H9 (cell line): Measurements from ENCODE around the gene CYP4V2. TPM values are rescaled to one million over a fixed set of nuclear protein-coding genes. Genes with fewer than 3 reads are reported as not detected.

Source experiments
- DNase-seq: peaks from one replicate; pipeline ENCODE4 v3.0.0-alpha.2; 2017
- H2AFZ ChIP-seq: one replicate; pipeline ENCODE4 v1.6.1; 2013; ENCODE audit warnings: mild to moderate bottlenecking, low read length, control low read depth, moderate library complexity
- H2AK5ac ChIP-seq: 2 replicates; pipeline ENCODE4 v1.6.1; 2013; ENCODE audit warnings: low read length, control low read depth, mixed read lengths; ENCODE audit not compliant: insufficient read length
- H2BK120ac ChIP-seq: one replicate; pipeline ENCODE4 v1.6.1; 2013; ENCODE audit warnings: low read depth, mild to moderate bottlenecking, low read length, control low read depth, inconsistent platforms; ENCODE audit not compliant: poor library complexity, severe bottlenecking
- H2BK12ac ChIP-seq: 2 replicates; pipeline ENCODE4 v1.6.1; 2013; ENCODE audit warnings: low read length, control low read depth, mixed read lengths, low read depth; ENCODE audit not compliant: insufficient read length
- H2BK15ac ChIP-seq: 2 replicates; pipeline ENCODE4 v1.6.1; 2013; ENCODE audit warnings: low read depth, low read length, control low read depth
- H2BK20ac ChIP-seq: one replicate; pipeline ENCODE4 v1.6.1; 2013; ENCODE audit warnings: low read depth, mild to moderate bottlenecking, low read length, control low read depth, inconsistent platforms; ENCODE audit not compliant: poor library complexity, severe bottlenecking
- H2BK5ac ChIP-seq: 2 replicates; pipeline ENCODE4 v1.6.1; 2013; ENCODE audit warnings: low read length, control low read depth, mixed read lengths; ENCODE audit not compliant: insufficient read length
- H3K14ac ChIP-seq: 2 replicates; pipeline ENCODE4 v1.6.1; 2013; ENCODE audit warnings: low read length, control low read depth; ENCODE audit not compliant: insufficient read depth
- H3K18ac ChIP-seq: 2 replicates; pipeline ENCODE4 v1.6.1; 2013; ENCODE audit warnings: low read depth, mild to moderate bottlenecking, mixed read lengths, low read length, control low read depth; ENCODE audit not compliant: insufficient read length
- H3K23ac ChIP-seq: 2 replicates; pipeline ENCODE4 v1.6.1; 2013; ENCODE audit warnings: low read length, control low read depth, mixed read lengths, low read depth; ENCODE audit not compliant: insufficient read length
- H3K23me2 ChIP-seq: 2 replicates; pipeline ENCODE4 v1.6.1; 2013; ENCODE audit warnings: low read depth, mild to moderate bottlenecking, mixed read lengths, low read length, control low read depth; ENCODE audit not compliant: insufficient read length, poor library complexity, severe bottlenecking
- H3K27ac ChIP-seq: 2 replicates; pipeline ENCODE4 v1.5.1; 2013; ENCODE audit warnings: low read length, control low read depth, mixed read lengths, low read depth; ENCODE audit not compliant: insufficient read length
- H3K27me3 ChIP-seq: 2 replicates; pipeline ENCODE4 v1.6.1; 2013; ENCODE audit warnings: low read length, control low read depth, inconsistent platforms; ENCODE audit not compliant: insufficient read depth
- H3K4ac ChIP-seq: 2 replicates; pipeline ENCODE4 v1.6.1; 2013; ENCODE audit warnings: low read depth, mild to moderate bottlenecking, control low read depth, inconsistent platforms, low read length, moderate library complexity
- H3K4me1 ChIP-seq: 2 replicates; pipeline ENCODE4 v1.6.1; 2013; ENCODE audit warnings: low read length, control low read depth, inconsistent platforms; ENCODE audit not compliant: insufficient read depth
- H3K4me2 ChIP-seq: 2 replicates; pipeline ENCODE4 v1.6.1; 2013; ENCODE audit warnings: low read length, control low read depth, mixed read lengths; ENCODE audit not compliant: insufficient read length, insufficient read depth
- H3K56ac ChIP-seq: 2 replicates; pipeline ENCODE4 v1.6.1; 2013; ENCODE audit warnings: low read depth, mild to moderate bottlenecking, mixed read lengths, low read length, control low read depth; ENCODE audit not compliant: insufficient read length
- H3K79me1 ChIP-seq: 2 replicates; pipeline ENCODE4 v1.6.1; 2013; ENCODE audit warnings: low read depth, mild to moderate bottlenecking, moderate library complexity, low read length, control low read depth, inconsistent platforms; ENCODE audit not compliant: insufficient read depth, poor library complexity, severe bottlenecking
- H3K79me2 ChIP-seq: 2 replicates; pipeline ENCODE4 v1.6.1; 2013; ENCODE audit warnings: low read length, control low read depth, inconsistent platforms; ENCODE audit not compliant: insufficient read depth
- H3K9ac ChIP-seq: 2 replicates; pipeline ENCODE4 v1.6.1; 2013; ENCODE audit warnings: low read length, control low read depth, mixed read lengths; ENCODE audit not compliant: insufficient read length; ENCODE audit errors: extremely low read depth
- H3K9me3 ChIP-seq: one replicate; pipeline ENCODE4 v1.6.1; 2013; ENCODE audit warnings: low read depth, low read length, inconsistent platforms; ENCODE audit not compliant: control insufficient read depth
- H3T11ph ChIP-seq: one replicate; pipeline ENCODE4 v1.6.1; 2013; ENCODE audit warnings: mild to moderate bottlenecking, low read length, control low read depth, inconsistent platforms
- H4K20me1 ChIP-seq: one replicate; pipeline ENCODE4 v1.6.1; 2013; ENCODE audit not compliant: control insufficient read depth, insufficient read length, insufficient read depth
- H4K5ac ChIP-seq: 2 replicates; pipeline ENCODE4 v1.6.1; 2013; ENCODE audit warnings: low read depth, mild to moderate bottlenecking, mixed read lengths, low read length, control low read depth; ENCODE audit not compliant: insufficient read length
- H4K8ac ChIP-seq: replicated peaks from 2 replicates; pipeline ENCODE4 v1.6.1; 2013; ENCODE audit warnings: low read length, control low read depth, mixed read lengths, low read depth; ENCODE audit not compliant: insufficient read length
- H4K91ac ChIP-seq: 2 replicates; pipeline ENCODE4 v1.6.1; 2013; ENCODE audit warnings: low read depth, mild to moderate bottlenecking, moderate library complexity, mixed read lengths, low read length, control low read depth; ENCODE audit not compliant: insufficient read length
- H3K27ac Mint-ChIP-seq, 3 experiments: 2 replicates in 2 of 3; 3 replicates in 1 of 3; pipeline ENCODE4 v1.8.0; 2020 to 2021; ENCODE audit warnings: mixed read lengths in 3 of 3, mild to moderate bottlenecking in 1 of 3, moderate library complexity in 1 of 3
- H3K27me3 Mint-ChIP-seq: 2 replicates; pipeline ENCODE4 v1.8.0; 2021; ENCODE audit warnings: low read depth, mild to moderate bottlenecking, moderate library complexity, mixed read lengths
- H3K36me3 Mint-ChIP-seq, 3 experiments: 2 replicates in 2 of 3; 3 replicates in 1 of 3; pipeline ENCODE4 v1.8.0; 2020 to 2021; ENCODE audit warnings: low read depth in 3 of 3, mixed read lengths in 3 of 3; ENCODE audit not compliant: insufficient read depth in 1 of 3
- H3K4me1 Mint-ChIP-seq, 2 experiments: 2 replicates each; pipeline ENCODE4 v1.8.0; 2020; ENCODE audit warnings: mixed read lengths in 2 of 2
- H3K4me3 Mint-ChIP-seq, 2 experiments: 2 replicates in 1 of 2; 3 replicates in 1 of 2; pipeline ENCODE4 v1.8.0; 2020 to 2021; ENCODE audit warnings: mild to moderate bottlenecking in 2 of 2, mixed read lengths in 2 of 2, moderate library complexity in 1 of 2
- H3K9me3 Mint-ChIP-seq, 2 experiments: 2 replicates in 1 of 2; 3 replicates in 1 of 2; pipeline ENCODE4 v1.8.0; 2020; ENCODE audit warnings: mild to moderate bottlenecking in 2 of 2, mixed read lengths in 2 of 2, moderate library complexity in 1 of 2
- WGBS: extraction: QIAGEN DNeasy Blood & Tissue Kit; methylation state at CpG from one replicate; pipeline ENCODE4 v1.1.7; 2013; ENCODE audit warnings: missing lambda C conversion rate, low lambda C conversion rate, mixed read lengths; ENCODE audit not compliant: insufficient read length; ENCODE audit errors: extremely low coverage; 5-methylcytosine and 5-hydroxymethylcytosine counted together
- total RNA-seq: library from RNA; stranded (reverse); gene quantifications from 2 replicates; pipeline ENCODE4 v1.2.1, GENCODE V29; 2021
- TF ChIP-seq, protein P1 (sequence below): fragments of 200-600 bp; sonication (generic); conservative IDR thresholded peaks from 3 replicates; pipeline ENCODE4 v1.8.0; 2021; ENCODE audit warnings: antibody characterized with exemption, mild to moderate bottlenecking

The CYP4V2 gene
- total RNA-seq, 1 experiment from 2014 or later, result 1.0 TPM

- peaks cover 0 to 5% (median 3%) of the 10 kb centered on the region in 3 experiments; a peak in 5 of 7 replicates for H3K36me3 Mint-ChIP-seq
- Histone ChIP-seq H3K4me2 (no peak overlapping the region), H2BK20ac (no peak overlapping the region), H4K91ac (no peak overlapping the region), H4K20me1 (no peaks in the 10 kb centered on the region), H2BK15ac (no peak overlapping the region), H3K14ac (no peak overlapping the region), H2AK5ac (no peak overlapping the region), H3K23me2 (peaks cover 12% of the 10 kb centered on the region), H3K79me1 (no peaks in the 10 kb centered on the region), H3K23ac (no peak overlapping the region), H2AFZ (no peak overlapping the region), H3K4me1 (0 out of 2 replicates have a peak, but pooled peaks cover 5% of the 10 kb centered on the region), H3K27ac (no peak overlapping the region), H3K4ac (no peak overlapping the region), H2BK120ac (no peak overlapping the region), H3T11ph (no peak overlapping the region), H2BK5ac (no peak overlapping the region), H3K9me3 (no peaks in the 10 kb centered on the region), H3K79me2 (no peaks in the 10 kb centered on the region), H3K27me3 (no peaks in the 10 kb centered on the region), H3K18ac (no peak overlapping the region), H2BK12ac (no peak overlapping the region), H3K9ac (no peak overlapping the region), H4K8ac (no peak overlapping the region), H3K56ac (no peak overlapping the region), H4K5ac (no peak overlapping the region)
- H3K27ac Mint-ChIP-seq, result no peak overlapping the region; a peak in 1 of 7 replicates
- peak overlapping the region in 1 of 2 experiments; percentile 80; a peak in 4 of 5 replicates for H3K4me3 Mint-ChIP-seq
- no peak for DNase-seq
- peaks cover 4% of the 10 kb centered on the region for H3K27me3 Mint-ChIP-seq
- TF ChIP-seq, protein P1, sequence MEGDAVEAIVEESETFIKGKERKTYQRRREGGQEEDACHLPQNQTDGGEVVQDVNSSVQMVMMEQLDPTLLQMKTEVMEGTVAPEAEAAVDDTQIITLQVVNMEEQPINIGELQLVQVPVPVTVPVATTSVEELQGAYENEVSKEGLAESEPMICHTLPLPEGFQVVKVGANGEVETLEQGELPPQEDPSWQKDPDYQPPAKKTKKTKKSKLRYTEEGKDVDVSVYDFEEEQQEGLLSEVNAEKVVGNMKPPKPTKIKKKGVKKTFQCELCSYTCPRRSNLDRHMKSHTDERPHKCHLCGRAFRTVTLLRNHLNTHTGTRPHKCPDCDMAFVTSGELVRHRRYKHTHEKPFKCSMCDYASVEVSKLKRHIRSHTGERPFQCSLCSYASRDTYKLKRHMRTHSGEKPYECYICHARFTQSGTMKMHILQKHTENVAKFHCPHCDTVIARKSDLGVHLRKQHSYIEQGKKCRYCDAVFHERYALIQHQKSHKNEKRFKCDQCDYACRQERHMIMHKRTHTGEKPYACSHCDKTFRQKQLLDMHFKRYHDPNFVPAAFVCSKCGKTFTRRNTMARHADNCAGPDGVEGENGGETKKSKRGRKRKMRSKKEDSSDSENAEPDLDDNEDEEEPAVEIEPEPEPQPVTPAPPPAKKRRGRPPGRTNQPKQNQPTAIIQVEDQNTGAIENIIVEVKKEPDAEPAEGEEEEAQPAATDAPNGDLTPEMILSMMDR, result no peak
- WGBS, result no CpG with 5 or more reads among the region's 4 CpGs
- H3K4me1 Mint-ChIP-seq, result peaks cover 30 to 33% of the 10 kb centered on the region in 2 experiments
- peaks cover 3 to 4% of the 10 kb centered on the region in 2 experiments; a peak in 3 of 5 replicates for H3K9me3 Mint-ChIP-seq
These were observed 1.7 kb upstream of the CYP4V2 start for GRCh38 chr4:186189656-186190055.
